Neuronal stem cell (in vitro differentiated cells): ENCODE data around the gene SPATS2.

ENCODE experiments used
- DNase-seq: peaks from one replicate; pipeline ENCODE4 v3.0.0-alpha.2; 2013; ENCODE audit warnings: low spot score
- H2AFZ ChIP-seq: one replicate; pipeline ENCODE4 v1.6.1; 2013; ENCODE audit warnings: mild to moderate bottlenecking, low read length, inconsistent platforms
- H2AK5ac ChIP-seq: 2 replicates; pipeline ENCODE4 v1.6.1; 2013; ENCODE audit warnings: low read depth, mild to moderate bottlenecking, inconsistent platforms, low read length, moderate library complexity, mixed read lengths
- H2BK120ac ChIP-seq: 2 replicates; pipeline ENCODE4 v1.6.1; 2013; ENCODE audit warnings: low read depth, mild to moderate bottlenecking, inconsistent platforms, low read length, moderate library complexity, mixed read lengths
- H2BK12ac ChIP-seq: one replicate; pipeline ENCODE4 v1.6.1; 2013; ENCODE audit warnings: low read length, inconsistent platforms
- H2BK15ac ChIP-seq: 2 replicates; pipeline ENCODE4 v1.6.1; 2013; ENCODE audit warnings: mild to moderate bottlenecking, low read length, inconsistent platforms, mixed read lengths
- H2BK5ac ChIP-seq: one replicate; pipeline ENCODE4 v1.6.1; 2013; ENCODE audit warnings: inconsistent platforms, mild to moderate bottlenecking, low read length, moderate library complexity
- H3K14ac ChIP-seq: one replicate; pipeline ENCODE4 v1.6.1; 2013; ENCODE audit warnings: low read length, inconsistent platforms
- H3K18ac ChIP-seq: 2 replicates; pipeline ENCODE4 v1.6.1; 2013; ENCODE audit warnings: low read length, inconsistent platforms
- H3K23ac ChIP-seq: 2 replicates; pipeline ENCODE4 v1.6.1; 2013; ENCODE audit warnings: low read depth, mild to moderate bottlenecking, mixed read lengths, low read length, inconsistent platforms; ENCODE audit not compliant: poor library complexity
- H3K27ac ChIP-seq: replicated peaks from 3 replicates; pipeline ENCODE4 v1.5.1; 2013; ENCODE audit warnings: low read length, inconsistent platforms
- H3K27me3 ChIP-seq, 3 experiments: 2 replicates each; pipeline ENCODE4 v1.6.1; 2013; ENCODE audit warnings: low read length in 3 of 3, mild to moderate bottlenecking in 2 of 3, inconsistent platforms in 1 of 3, low read depth in 1 of 3, mixed read lengths in 1 of 3, moderate library complexity in 1 of 3; ENCODE audit not compliant: control insufficient read depth in 3 of 3, insufficient read depth in 3 of 3
- H3K36me3 ChIP-seq, 2 donors: replicated peaks in 1 of 2; 2 replicates each; pipeline ENCODE4 v1.6.1; 2013; ENCODE audit warnings: low read length in 2 of 2; ENCODE audit not compliant: control insufficient read depth in 2 of 2, insufficient read depth in 2 of 2
- H3K4ac ChIP-seq: 2 replicates; pipeline ENCODE4 v1.6.1; 2013; ENCODE audit warnings: inconsistent platforms, mild to moderate bottlenecking, low read length, moderate library complexity
- H3K4me1 ChIP-seq, 2 donors: 1 replicate in 1 of 2; 2 replicates in 1 of 2; pipeline ENCODE4 v1.6.1; 2013; ENCODE audit warnings: low read length in 2 of 2, low read depth in 1 of 2; ENCODE audit not compliant: control insufficient read depth in 2 of 2, insufficient read depth in 1 of 2
- H3K4me2 ChIP-seq: one replicate; pipeline ENCODE4 v1.6.1; 2013; ENCODE audit warnings: mild to moderate bottlenecking, low read length, inconsistent platforms; ENCODE audit not compliant: insufficient read depth, poor library complexity, severe bottlenecking
- H3K4me3 ChIP-seq, 2 donors: 2 replicates each; pipeline ENCODE4 v1.5.1; 2013; ENCODE audit warnings: low read length in 2 of 2, mild to moderate bottlenecking in 2 of 2, inconsistent platforms in 1 of 2, moderate library complexity in 1 of 2
- H3K79me1 ChIP-seq: one replicate; pipeline ENCODE4 v1.6.1; 2013; ENCODE audit warnings: low read depth, mild to moderate bottlenecking, inconsistent platforms, low read length, moderate library complexity
- H3K9ac ChIP-seq: one replicate; pipeline ENCODE4 v1.6.1; 2013; ENCODE audit warnings: mild to moderate bottlenecking, low read depth, low read length, inconsistent platforms; ENCODE audit not compliant: poor library complexity
- H3K9me3 ChIP-seq, 2 donors: replicated peaks in 1 of 2; 2 replicates each; pipeline versions ENCODE3 to v1.6.1; 2013; ENCODE audit warnings: low read length in 2 of 2, mild to moderate bottlenecking in 2 of 2, inconsistent platforms in 1 of 2, low read depth in 1 of 2, mixed read lengths in 1 of 2, moderate library complexity in 1 of 2; ENCODE audit not compliant: control insufficient read depth in 2 of 2, insufficient read depth in 1 of 2
- H4K8ac ChIP-seq: one replicate; pipeline ENCODE4 v1.6.1; 2013; ENCODE audit warnings: low read depth, mild to moderate bottlenecking, inconsistent platforms, low read length, moderate library complexity
- H4K91ac ChIP-seq: one replicate; pipeline ENCODE4 v1.6.1; 2013; ENCODE audit warnings: low read length, low read depth, mild to moderate bottlenecking, inconsistent platforms; ENCODE audit not compliant: poor library complexity
- WGBS, 2 donors: extraction: QIAGEN DNeasy Blood & Tissue Kit; methylation state at CpG; one replicate each; pipeline ENCODE4 v1.1.7; 2013; ENCODE audit warnings: missing lambda C conversion rate in 2 of 2, mixed read lengths in 1 of 2; ENCODE audit not compliant: insufficient read length in 2 of 2, insufficient replicate concordance in 1 of 2; ENCODE audit errors: extremely low coverage in 2 of 2; 5-methylcytosine and 5-hydroxymethylcytosine counted together

Gene SPATS2

DNA sequence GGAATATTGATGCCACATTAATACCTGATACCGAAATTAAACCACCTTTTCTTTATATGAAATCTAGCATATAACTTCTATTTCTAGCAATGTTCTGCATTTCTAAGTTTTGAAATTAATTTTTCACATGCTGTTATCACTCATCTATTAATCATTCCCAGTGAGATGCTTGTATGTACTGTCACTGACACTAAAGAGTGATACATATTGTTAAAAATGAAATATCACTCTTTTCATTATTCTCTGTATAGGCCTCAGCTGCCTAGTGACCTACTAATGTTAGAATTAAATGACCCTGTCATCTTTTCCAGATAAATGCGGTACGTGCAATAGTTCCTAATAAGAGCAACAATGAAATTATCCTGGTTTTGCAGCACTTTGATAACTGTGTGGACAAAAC, 121.9 kb downstream of the SPATS2 start:
- no peak overlapping the region for H3K9ac ChIP-seq
- no peak overlapping the region for H2AK5ac ChIP-seq
- H2BK5ac ChIP-seq: no peak overlapping the region
- H3K4me1 ChIP-seq: no peaks in the 10 kb centered on the region
- no peak overlapping the region for H3K4me2 ChIP-seq
- no peak overlapping the region for H3K23ac ChIP-seq
- H3K36me3 ChIP-seq: peaks cover 0 to 62% of the 10 kb centered on the region in 2 donors
- no peak overlapping the region for H2AFZ ChIP-seq
- H2BK120ac ChIP-seq: no peak overlapping the region
- H4K8ac ChIP-seq: no peak overlapping the region
- H2BK12ac ChIP-seq: no peak overlapping the region
- no peak overlapping the region for H3K14ac ChIP-seq
- H3K27me3 ChIP-seq: no peaks in the 10 kb centered on the region
- no peak overlapping the region for H3K27ac ChIP-seq
- H4K91ac ChIP-seq: no peak overlapping the region
- H2BK15ac ChIP-seq: no peak overlapping the region
- no peak overlapping the region for H3K4me3 ChIP-seq
- no peak overlapping the region for H3K4ac ChIP-seq
- WGBS, 2 donors: no CpG with 5 or more reads among the region's 3 CpGs
- H3K9me3 ChIP-seq: no peaks in the 10 kb centered on the region
- DNase-seq: no peak
- no peaks in the 10 kb centered on the region for H3K79me1 ChIP-seq
- no peak overlapping the region for H3K18ac ChIP-seq

DNA sequence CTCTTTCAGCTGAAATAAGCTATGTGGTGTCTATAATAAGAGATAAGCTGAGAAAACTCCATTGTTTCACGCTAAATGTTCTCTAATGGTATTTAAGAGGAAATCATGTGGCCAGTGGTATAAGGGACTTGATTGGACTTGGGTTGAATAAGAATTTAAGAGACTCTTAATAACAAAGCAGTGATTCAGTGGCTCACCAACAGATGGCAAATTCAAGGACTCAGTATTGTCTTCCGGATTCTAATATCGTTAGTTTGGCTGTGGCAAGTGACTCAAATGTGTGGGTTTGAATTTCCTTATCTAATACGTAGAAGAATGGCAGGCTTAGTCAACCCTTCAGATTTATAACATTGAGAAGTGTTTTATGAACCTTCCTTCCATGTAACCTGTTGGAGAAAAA, 122.5 kb downstream of the SPATS2 start:
- H3K27ac ChIP-seq: no peak overlapping the region
- H3K27me3 ChIP-seq: no peaks in the 10 kb centered on the region
- no peak overlapping the region for H2AFZ ChIP-seq
- no peak overlapping the region for H2BK120ac ChIP-seq
- H3K14ac ChIP-seq: no peak overlapping the region
- H2BK12ac ChIP-seq: no peak overlapping the region
- no peak for DNase-seq
- H3K4ac ChIP-seq: no peak overlapping the region
- no peak overlapping the region for H2BK15ac ChIP-seq
- peaks cover under 1 to 59% of the 10 kb centered on the region in 2 donors for H3K36me3 ChIP-seq
- no peak overlapping the region for H4K8ac ChIP-seq
- H3K4me1 ChIP-seq: no peaks in the 10 kb centered on the region
- no peak overlapping the region for H4K91ac ChIP-seq
- H2BK5ac ChIP-seq: no peak overlapping the region
- H2AK5ac ChIP-seq: no peak overlapping the region
- H3K18ac ChIP-seq: no peak overlapping the region
- no CpG with 5 or more reads among the region's 4 CpGs for WGBS, 2 donors
- H3K4me3 ChIP-seq: no peak overlapping the region
- H3K9ac ChIP-seq: no peak overlapping the region
- H3K79me1 ChIP-seq: no peaks in the 10 kb centered on the region
- H3K23ac ChIP-seq: no peak overlapping the region
- no peak overlapping the region for H3K4me2 ChIP-seq
- H3K9me3 ChIP-seq: no peaks in the 10 kb centered on the region

DNA sequence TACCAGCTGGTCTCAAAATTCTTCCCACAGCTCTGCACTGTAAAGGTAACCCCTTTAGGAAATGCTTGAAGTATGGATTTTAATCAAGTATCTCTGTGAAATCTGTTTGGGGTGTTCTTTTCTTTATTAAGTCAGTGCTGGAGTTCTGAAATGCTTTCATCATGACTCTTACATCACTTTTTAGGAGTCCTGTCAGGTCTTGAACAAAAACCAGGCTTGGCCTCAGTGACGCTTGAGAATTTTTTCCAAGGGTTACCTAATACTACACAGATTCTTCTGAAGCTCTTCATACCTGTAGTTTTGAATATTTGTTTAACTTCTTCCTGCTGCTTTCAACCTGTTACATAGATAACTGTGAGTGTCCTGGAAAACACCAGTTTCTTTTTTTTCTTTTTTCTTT, 124.6 kb downstream of the SPATS2 start:
- no peak for DNase-seq
- Histone ChIP-seq H3K4me3 (no peak overlapping the region), H3K9ac (no peak overlapping the region), H3K27ac (no peak overlapping the region), H2BK120ac (no peak overlapping the region), H2AFZ (no peak overlapping the region), H2BK15ac (no peak overlapping the region), H3K14ac (no peak overlapping the region), H3K9me3 (no peaks in the 10 kb centered on the region), H2BK12ac (no peak overlapping the region), H3K27me3 (no peaks in the 10 kb centered on the region), H3K4ac (no peak overlapping the region), H3K79me1 (no peaks in the 10 kb centered on the region), H3K36me3 (peaks cover 2 to 65% of the 10 kb centered on the region in 2 donors), H2BK5ac (no peak overlapping the region), H3K23ac (no peak overlapping the region), H4K91ac (no peak overlapping the region), H3K4me2 (no peak overlapping the region), H3K18ac (no peak overlapping the region), H3K4me1 (no peaks in the 10 kb centered on the region), H2AK5ac (no peak overlapping the region), H4K8ac (no peak overlapping the region)
- WGBS, 2 donors: no CpG with 5 or more reads among the region's 1 CpG

DNA sequence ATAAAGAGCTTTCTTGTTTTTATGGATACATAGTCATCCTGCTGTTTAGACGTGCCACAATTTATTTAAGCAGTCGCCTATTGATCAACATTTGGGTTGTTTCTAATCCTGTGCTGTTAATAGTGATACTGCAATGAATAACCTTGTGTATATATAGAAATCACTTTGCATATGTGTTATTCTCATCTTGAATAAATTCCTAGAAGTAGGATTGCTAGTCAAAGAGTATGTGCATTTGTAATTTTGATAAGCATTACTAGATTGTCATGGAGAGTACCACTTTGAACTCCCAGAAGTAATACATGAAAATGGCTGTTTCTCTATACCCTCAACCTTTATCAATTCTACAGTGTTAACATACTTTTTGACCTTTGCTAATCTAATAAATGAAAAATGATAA, 126.6 kb downstream of the SPATS2 start:
- peaks cover 2 to 62% of the 10 kb centered on the region in 2 donors for H3K36me3 ChIP-seq
- WGBS, 2 donors: no CpG with 5 or more reads among the region's 2 CpGs
- H3K23ac ChIP-seq: no peak overlapping the region
- H2AFZ ChIP-seq: no peak overlapping the region
- H3K18ac ChIP-seq: no peak overlapping the region
- no peaks in the 10 kb centered on the region for H3K9me3 ChIP-seq
- H3K27me3 ChIP-seq: no peaks in the 10 kb centered on the region
- H2BK15ac ChIP-seq: no peak overlapping the region
- no peak for DNase-seq
- H3K4me3 ChIP-seq: no peak overlapping the region
- H3K14ac ChIP-seq: no peak overlapping the region
- H2BK5ac ChIP-seq: no peak overlapping the region
- H3K4ac ChIP-seq: no peak overlapping the region
- no peak overlapping the region for H4K8ac ChIP-seq
- no peak overlapping the region for H3K9ac ChIP-seq
- H3K79me1 ChIP-seq: no peaks in the 10 kb centered on the region
- H2AK5ac ChIP-seq: no peak overlapping the region
- no peak overlapping the region for H2BK12ac ChIP-seq
- H3K27ac ChIP-seq: no peak overlapping the region
- H3K4me1 ChIP-seq: no peaks in the 10 kb centered on the region
- H3K4me2 ChIP-seq: no peak overlapping the region
- H4K91ac ChIP-seq: no peak overlapping the region
- no peak overlapping the region for H2BK120ac ChIP-seq
